PFSK-1 (cell line): ENCODE results near the gene C10orf67.

Experiments used
- FOXP2 ChIP-seq: optimal IDR thresholded peaks from 2 replicates; pipeline ENCODE3; 2011; ENCODE audit warnings: borderline replicate concordance, control low read depth, inconsistent platforms; ENCODE audit not compliant: insufficient read depth; ENCODE audit errors: extremely low read length, extremely low read depth
- POLR2AphosphoS5 ChIP-seq: IDR thresholded peaks from 2 replicates; pipeline ENCODE4 v1.6.1; 2012; ENCODE audit warnings: low read depth, mild to moderate bottlenecking, control low read depth, low read length, moderate library complexity
- SIN3A ChIP-seq: IDR thresholded peaks from 2 replicates; pipeline ENCODE4 v1.6.1; 2012; ENCODE audit warnings: mild to moderate bottlenecking, low read length, moderate library complexity, borderline replicate concordance; ENCODE audit not compliant: insufficient read depth
- TAF1 ChIP-seq: IDR thresholded peaks from 2 replicates; pipeline ENCODE4 v1.6.1; 2012; ENCODE audit warnings: low read length, control low read depth, borderline replicate concordance; ENCODE audit not compliant: insufficient read depth
- TF ChIP-seq, protein P1 (sequence below), 2 experiments: IDR thresholded peaks; 2 replicates each; pipeline versions ENCODE4 v1.6.1 to v1.8.0; 2011 to 2012; ENCODE audit warnings: low read depth in 2 of 2, low read length in 2 of 2, control low read depth in 1 of 2, inconsistent platforms in 1 of 2, mild to moderate bottlenecking in 1 of 2, moderate library complexity in 1 of 2; ENCODE audit not compliant: insufficient read depth in 1 of 2

Gene C10orf67

GRCh38 chr10:23345861-23346260, 1.3 kb upstream of the C10orf67 start:
- TF ChIP-seq SIN3A (no peak), TAF1 (no peak), POLR2AphosphoS5 (no peak), FOXP2 (no peak)
- TF ChIP-seq, protein P1, sequence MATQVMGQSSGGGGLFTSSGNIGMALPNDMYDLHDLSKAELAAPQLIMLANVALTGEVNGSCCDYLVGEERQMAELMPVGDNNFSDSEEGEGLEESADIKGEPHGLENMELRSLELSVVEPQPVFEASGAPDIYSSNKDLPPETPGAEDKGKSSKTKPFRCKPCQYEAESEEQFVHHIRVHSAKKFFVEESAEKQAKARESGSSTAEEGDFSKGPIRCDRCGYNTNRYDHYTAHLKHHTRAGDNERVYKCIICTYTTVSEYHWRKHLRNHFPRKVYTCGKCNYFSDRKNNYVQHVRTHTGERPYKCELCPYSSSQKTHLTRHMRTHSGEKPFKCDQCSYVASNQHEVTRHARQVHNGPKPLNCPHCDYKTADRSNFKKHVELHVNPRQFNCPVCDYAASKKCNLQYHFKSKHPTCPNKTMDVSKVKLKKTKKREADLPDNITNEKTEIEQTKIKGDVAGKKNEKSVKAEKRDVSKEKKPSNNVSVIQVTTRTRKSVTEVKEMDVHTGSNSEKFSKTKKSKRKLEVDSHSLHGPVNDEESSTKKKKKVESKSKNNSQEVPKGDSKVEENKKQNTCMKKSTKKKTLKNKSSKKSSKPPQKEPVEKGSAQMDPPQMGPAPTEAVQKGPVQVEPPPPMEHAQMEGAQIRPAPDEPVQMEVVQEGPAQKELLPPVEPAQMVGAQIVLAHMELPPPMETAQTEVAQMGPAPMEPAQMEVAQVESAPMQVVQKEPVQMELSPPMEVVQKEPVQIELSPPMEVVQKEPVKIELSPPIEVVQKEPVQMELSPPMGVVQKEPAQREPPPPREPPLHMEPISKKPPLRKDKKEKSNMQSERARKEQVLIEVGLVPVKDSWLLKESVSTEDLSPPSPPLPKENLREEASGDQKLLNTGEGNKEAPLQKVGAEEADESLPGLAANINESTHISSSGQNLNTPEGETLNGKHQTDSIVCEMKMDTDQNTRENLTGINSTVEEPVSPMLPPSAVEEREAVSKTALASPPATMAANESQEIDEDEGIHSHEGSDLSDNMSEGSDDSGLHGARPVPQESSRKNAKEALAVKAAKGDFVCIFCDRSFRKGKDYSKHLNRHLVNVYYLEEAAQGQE (IDR thresholded peaks at IDR 0.05; ENCODE audit: insufficient read depth in 1 of 2, low read depth in 2 of 2, low read length in 2 of 2) = no peak

- TF ChIP-seq, protein P1 (IDR thresholded peaks at IDR 0.05; ENCODE audit: insufficient read depth in 1 of 2, low read depth in 2 of 2, low read length in 2 of 2) = no peak
- no peak for TF ChIP-seq TAF1
- no peak for TF ChIP-seq POLR2AphosphoS5
- TF ChIP-seq SIN3A = no peak
- TF ChIP-seq FOXP2 = no peak
Measured at GRCh38 chr10:23343591-23344240, 881 bp downstream of the C10orf67 start.

- TF ChIP-seq, protein P1 (IDR thresholded peaks at IDR 0.05; ENCODE audit: insufficient read depth in 1 of 2, low read depth in 2 of 2, low read length in 2 of 2) = no peak
- TF ChIP-seq POLR2AphosphoS5 (no peak), SIN3A (no peak), TAF1 (no peak), FOXP2 (no peak)
Measured at GRCh38 chr10:23342213-23342884, 2.2 kb downstream of the C10orf67 start.

DNA sequence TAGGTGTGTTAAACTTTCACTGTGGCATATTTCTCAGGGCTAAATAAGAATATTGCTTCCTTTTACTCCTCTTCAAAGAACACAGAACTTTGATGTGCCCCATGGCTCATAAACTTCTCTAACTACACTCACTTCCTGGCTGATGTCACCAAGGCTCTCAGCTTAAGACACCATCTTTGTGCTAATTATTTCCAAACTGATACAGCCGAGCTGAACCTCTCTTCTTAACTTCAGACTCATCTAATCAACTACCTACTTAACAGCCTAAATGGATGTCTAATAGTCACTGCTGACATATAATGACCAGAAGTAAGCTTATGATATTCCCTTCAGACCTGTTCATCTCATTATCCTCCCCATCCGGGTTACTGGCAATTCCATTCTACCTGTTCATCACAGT, 3.6 kb downstream of the C10orf67 start:
- TF ChIP-seq, protein P1 (IDR thresholded peaks at IDR 0.05; ENCODE audit: insufficient read depth in 1 of 2, low read depth in 2 of 2, low read length in 2 of 2) = no peak
- TF ChIP-seq SIN3A (no peak), POLR2AphosphoS5 (no peak), FOXP2 (no peak), TAF1 (no peak)
